CD4-positive, alpha-beta T cell (primary cell): Measurements from ENCODE around the gene CTNNB1. TPM values are rescaled to one million over a fixed set of nuclear protein-coding genes. Genes with fewer than 3 reads are reported as not detected.

Source experiments
- ATAC-seq: fragments of 200-7000 bp; cut with Tn5 transposase; one replicate; pipeline ENCODE4 v1.10.0; 2022; ENCODE audit warnings: mild to moderate bottlenecking; ENCODE audit not compliant: poor library complexity
- CTCF ChIA-PET: fragments of 350-600 bp; sonication (Branson Sonifier 250); formaldehyde crosslinking; loops from one replicate; lab custom pipeline; 2021; ENCODE audit warnings: antibody characterized with exemption, inconsistent platforms; lab: Charles Lee
- POLR2A ChIA-PET: fragments of 350-600 bp; sonication (Branson Sonifier 250); formaldehyde crosslinking; loops from one replicate; lab custom pipeline; 2021; ENCODE audit warnings: antibody characterized with exemption, inconsistent platforms; lab: Charles Lee
- DNase-seq, 14 experiments: peaks; one replicate each; pipeline ENCODE4 v3.0.0-alpha.2; 2013 to 2020; ENCODE audit warnings: mixed read lengths in 2 of 14
- H3K27ac ChIP-seq, 2 donors: one replicate each; pipeline versions ENCODE4 v1.5.1 to v1.7.0; 2013; ENCODE audit warnings: low read length in 2 of 2, low read depth in 1 of 2, mild to moderate bottlenecking in 1 of 2
- H3K27me3 ChIP-seq, 2 experiments: 1 replicate in 1 of 2; 2 replicates in 1 of 2; pipeline versions ENCODE4 v1.6.1 to v1.7.0; 2013; ENCODE audit warnings: low read length in 2 of 2, control low read depth in 1 of 2, mild to moderate bottlenecking in 1 of 2, moderate library complexity in 1 of 2; ENCODE audit not compliant: insufficient read depth in 2 of 2, control insufficient read depth in 1 of 2
- H3K36me3 ChIP-seq: one replicate; pipeline ENCODE4 v1.6.1; 2013; ENCODE audit warnings: low read length, control low read depth; ENCODE audit not compliant: insufficient read depth
- H3K4me1 ChIP-seq: one replicate; pipeline ENCODE4 v1.6.1; 2013; ENCODE audit warnings: low read length, control low read depth; ENCODE audit not compliant: insufficient read depth
- H3K4me3 ChIP-seq: one replicate; pipeline ENCODE4 v1.5.1; 2013; ENCODE audit warnings: mild to moderate bottlenecking, low read length, moderate library complexity
- H3K9me3 ChIP-seq, 2 experiments: 1 replicate in 1 of 2; 2 replicates in 1 of 2; pipeline versions ENCODE4 v1.6.1 to v1.7.0; 2013; ENCODE audit warnings: low read length in 2 of 2, mild to moderate bottlenecking in 2 of 2, control low read depth in 1 of 2, moderate library complexity in 1 of 2; ENCODE audit not compliant: control insufficient read depth in 1 of 2, insufficient read depth in 1 of 2
- H3K27ac Mint-ChIP-seq: one replicate; pipeline ENCODE4 v1.8.0; 2020; ENCODE audit warnings: mixed read lengths
- H3K27me3 Mint-ChIP-seq: one replicate; pipeline ENCODE4 v1.8.0; 2021; ENCODE audit warnings: mixed read lengths
- H3K36me3 Mint-ChIP-seq: one replicate; pipeline ENCODE4 v1.8.0; 2021; ENCODE audit warnings: low read depth, mixed read lengths
- H3K4me1 Mint-ChIP-seq: one replicate; pipeline ENCODE4 v1.8.0; 2021; ENCODE audit warnings: low read depth, mixed read lengths
- H3K4me3 Mint-ChIP-seq: one replicate; pipeline ENCODE4 v1.8.0; 2020; ENCODE audit warnings: mild to moderate bottlenecking, mixed read lengths
- H3K9me3 Mint-ChIP-seq: one replicate; pipeline ENCODE4 v1.8.0; 2020; ENCODE audit warnings: mixed read lengths
- intact Hi-C, 2 experiments: fragments of 100-400 bp; cut with DNase I in 1 of 2; cut with micrococcal nuclease in 1 of 2; formaldehyde crosslinking; loops; one replicate each; pipeline versions ENCODE4 v1.15.1 to v1.9.0; 2023 to 2025; cut with DNase I, micrococcal nuclease
- total RNA-seq, 174 experiments: library from RNA in 2 of 174; stranded (reverse) in 2 of 174; gene quantifications; one replicate each; pipeline ENCODE4 v1.2.3 and lab custom pipeline; 2021 to 2026
- TF ChIP-seq, protein P1 (sequence below): fragments of 200-600 bp; IDR thresholded peaks from one replicate; pipeline ENCODE4 v1.8.0; 2022; ENCODE audit warnings: antibody characterized with exemption, mild to moderate bottlenecking

The CTNNB1 gene
- total RNA-seq, 2 experiments from 2014 or later, result 226 to 228 TPM

GRCh38 chr3:41259449-41260062 lies 60.3 kb downstream of the CTNNB1 start:
- CTCF ChIA-PET, result no interaction called here
- ATAC-seq (no peak), DNase-seq (no peak)
- Histone ChIP-seq H3K27me3 (no peaks in the 10 kb centered on the region), H3K9me3 (peaks cover 0 to 3% of the 10 kb centered on the region in 2 experiments), H3K4me3 (no peak overlapping the region), H3K4me1 (no peaks in the 10 kb centered on the region), H3K36me3 (no peaks in the 10 kb centered on the region), H3K27ac (no peak overlapping the region)
- TF ChIP-seq, protein P1, sequence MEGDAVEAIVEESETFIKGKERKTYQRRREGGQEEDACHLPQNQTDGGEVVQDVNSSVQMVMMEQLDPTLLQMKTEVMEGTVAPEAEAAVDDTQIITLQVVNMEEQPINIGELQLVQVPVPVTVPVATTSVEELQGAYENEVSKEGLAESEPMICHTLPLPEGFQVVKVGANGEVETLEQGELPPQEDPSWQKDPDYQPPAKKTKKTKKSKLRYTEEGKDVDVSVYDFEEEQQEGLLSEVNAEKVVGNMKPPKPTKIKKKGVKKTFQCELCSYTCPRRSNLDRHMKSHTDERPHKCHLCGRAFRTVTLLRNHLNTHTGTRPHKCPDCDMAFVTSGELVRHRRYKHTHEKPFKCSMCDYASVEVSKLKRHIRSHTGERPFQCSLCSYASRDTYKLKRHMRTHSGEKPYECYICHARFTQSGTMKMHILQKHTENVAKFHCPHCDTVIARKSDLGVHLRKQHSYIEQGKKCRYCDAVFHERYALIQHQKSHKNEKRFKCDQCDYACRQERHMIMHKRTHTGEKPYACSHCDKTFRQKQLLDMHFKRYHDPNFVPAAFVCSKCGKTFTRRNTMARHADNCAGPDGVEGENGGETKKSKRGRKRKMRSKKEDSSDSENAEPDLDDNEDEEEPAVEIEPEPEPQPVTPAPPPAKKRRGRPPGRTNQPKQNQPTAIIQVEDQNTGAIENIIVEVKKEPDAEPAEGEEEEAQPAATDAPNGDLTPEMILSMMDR, result no peak
- no peaks in the 10 kb centered on the region for H3K27me3 Mint-ChIP-seq
- H3K4me3 Mint-ChIP-seq, result no peak overlapping the region
- intact Hi-C loops, result no loop called here
- POLR2A ChIA-PET, result no interaction called here
- no peaks in the 10 kb centered on the region for H3K36me3 Mint-ChIP-seq
- H3K9me3 Mint-ChIP-seq, result no peaks in the 10 kb centered on the region
- H3K27ac Mint-ChIP-seq, result no peak overlapping the region
- no peaks in the 10 kb centered on the region for H3K4me1 Mint-ChIP-seq

GRCh38 chr3:41260063-41260450 lies 60.8 kb downstream of the CTNNB1 start:
- no peak overlapping the region for H3K4me3 Mint-ChIP-seq

GRCh38 chr3:41265011-41265545 lies 65.8 kb downstream of the CTNNB1 start:
- H3K9me3 ChIP-seq, result peaks cover 0 to 8% of the 10 kb centered on the region in 2 experiments
- ATAC-seq, result no peak
- intact Hi-C loops, result no loop called here
- no peak for DNase-seq
- H3K27me3 ChIP-seq, result no peaks in the 10 kb centered on the region
- TF ChIP-seq, protein P1, result no peak
- H3K4me3 ChIP-seq, result no peak overlapping the region
- Mint-ChIP-seq H3K27me3 (no peaks in the 10 kb centered on the region), H3K9me3 (no peaks in the 10 kb centered on the region), H3K27ac (no peak overlapping the region), H3K4me3 (no peak overlapping the region), H3K36me3 (no peaks in the 10 kb centered on the region), H3K4me1 (no peaks in the 10 kb centered on the region)
- H3K27ac ChIP-seq, result no peak overlapping the region
- no peaks in the 10 kb centered on the region for H3K4me1 ChIP-seq
- no peaks in the 10 kb centered on the region for H3K36me3 ChIP-seq
- ChIA-PET POLR2A (no interaction called here), CTCF (no interaction called here)

More at GRCh38 chr3:41260063-41260450, 60.8 kb downstream of the CTNNB1 start:
- H3K4me1 Mint-ChIP-seq, result no peaks in the 10 kb centered on the region
- TF ChIP-seq, protein P1, result no peak
- H3K27ac Mint-ChIP-seq, result no peak overlapping the region
- ChIA-PET CTCF (no interaction called here), POLR2A (no interaction called here)
- H3K9me3 Mint-ChIP-seq, result no peaks in the 10 kb centered on the region
- Histone ChIP-seq H3K27ac (no peak overlapping the region), H3K9me3 (peaks cover 0 to 3% of the 10 kb centered on the region in 2 experiments), H3K4me3 (no peak overlapping the region), H3K27me3 (no peaks in the 10 kb centered on the region), H3K4me1 (no peaks in the 10 kb centered on the region), H3K36me3 (no peaks in the 10 kb centered on the region)
- ATAC-seq (no peak), DNase-seq (no peak)
- intact Hi-C loops, result no loop called here
- H3K27me3 Mint-ChIP-seq, result no peaks in the 10 kb centered on the region
- H3K36me3 Mint-ChIP-seq, result no peaks in the 10 kb centered on the region
